ENCODE data around the gene EVL. TPM values are rescaled to one million over a fixed set of nuclear protein-coding genes. Genes with fewer than 3 reads are reported as not detected.
"Not testable (repeated sequence)": the region's sequence is repeated elsewhere in the genome, so short reads cannot be mapped to it uniquely, and the experiment has no call there.

The EVL gene
- total RNA-seq, 1 donor from 2014 or later = 25.2 TPM

DNA sequence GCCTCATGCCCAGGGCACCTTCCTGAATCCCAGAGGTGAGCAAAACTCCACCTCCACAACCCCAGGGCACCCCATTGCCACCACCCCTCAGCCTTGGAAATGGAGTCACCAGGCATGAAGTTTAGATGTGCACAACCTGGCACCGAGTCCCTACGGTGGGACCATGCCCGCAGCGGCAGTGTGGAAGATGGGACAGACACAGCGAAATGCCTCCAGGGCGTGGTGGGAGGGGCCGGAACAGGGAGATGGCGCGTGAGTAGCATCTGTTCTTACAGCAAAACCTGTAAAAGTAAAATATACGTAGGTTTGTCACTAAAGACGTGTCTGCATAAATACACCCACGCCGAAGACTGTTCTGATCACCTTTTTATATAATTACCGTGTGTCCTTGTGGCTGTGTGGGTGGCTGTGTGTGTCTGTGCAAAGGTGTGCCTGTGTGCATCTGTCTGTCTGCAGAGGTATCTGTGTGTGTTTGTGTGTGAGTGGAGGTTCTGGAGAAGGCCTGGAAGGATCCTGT, 111.6 kb downstream of the EVL start:
- no peak for ATAC-seq

DNA sequence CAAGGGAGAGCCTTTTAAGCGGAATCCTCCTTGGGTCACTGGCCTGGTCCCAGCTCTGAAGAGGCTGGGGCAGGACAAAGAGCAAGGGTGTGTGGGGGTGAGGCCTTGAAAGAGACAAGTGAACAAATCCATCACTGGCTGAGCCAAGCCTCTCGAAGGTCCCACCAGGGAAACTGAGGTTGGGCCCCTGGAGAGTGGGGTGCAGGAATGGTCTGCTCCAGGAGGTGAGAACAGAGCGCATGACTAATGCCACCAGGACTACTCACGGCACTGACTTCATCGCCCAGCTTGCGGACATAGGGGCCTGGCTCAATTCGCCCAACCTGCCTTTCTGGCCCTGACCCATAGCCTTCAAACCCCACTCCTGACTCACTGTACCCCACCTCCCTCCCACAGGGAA, 113.5 kb downstream of the EVL start:
- peak; percentile 54 for ATAC-seq

DNA sequence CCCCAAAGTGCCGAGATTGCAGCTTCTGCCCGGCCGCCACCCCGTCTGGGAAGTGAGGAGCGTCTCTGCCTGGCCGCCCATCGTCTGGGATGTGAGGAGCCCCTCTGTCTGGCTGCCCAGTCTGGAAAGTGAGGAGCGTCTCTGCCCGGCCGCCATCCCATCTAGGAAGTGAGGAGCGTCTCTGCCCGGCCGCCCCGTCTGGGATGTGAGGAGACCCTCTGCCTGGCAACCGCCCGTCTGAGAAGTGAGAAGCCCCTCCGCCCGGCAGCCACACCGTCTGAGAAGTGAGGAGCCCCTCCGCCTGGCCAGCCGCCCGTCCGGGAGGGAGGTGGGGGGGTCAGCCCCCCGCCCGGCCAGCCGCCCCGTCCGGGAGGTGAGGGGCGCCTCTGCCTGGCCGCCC, 115.4 kb downstream of the EVL start:
- not testable (repeated sequence) for ATAC-seq

DNA sequence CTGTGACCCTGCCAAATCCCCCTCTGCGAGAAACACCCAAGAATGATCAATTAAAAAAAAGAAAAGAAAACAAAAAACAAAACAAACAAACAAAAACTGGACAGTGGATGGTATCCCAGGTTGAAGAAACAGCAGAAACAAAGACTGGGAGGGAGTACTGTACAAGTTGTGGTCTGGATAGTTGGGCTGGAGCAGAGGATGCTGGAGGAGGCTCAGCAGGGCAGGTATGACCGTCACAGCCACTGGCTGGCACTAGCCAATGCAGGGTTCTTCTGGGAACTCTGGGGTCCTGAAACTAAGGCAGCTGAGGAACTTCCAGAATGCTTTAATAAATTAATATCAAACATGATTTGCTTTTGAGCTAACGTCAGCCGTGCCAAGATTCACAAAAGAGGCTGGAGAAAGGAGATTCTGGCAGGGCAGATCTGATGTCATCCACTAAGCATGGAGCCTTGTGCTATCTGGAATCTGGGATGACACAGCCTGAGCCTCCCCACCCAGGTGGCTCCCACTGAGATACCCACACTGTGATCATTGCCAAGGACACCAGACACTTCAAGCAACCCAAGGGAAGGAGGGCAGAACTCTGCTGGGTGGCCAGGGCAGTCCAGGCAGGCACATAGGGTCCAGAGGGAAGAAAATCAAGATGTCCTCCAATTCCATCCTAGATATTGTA, 116.8 kb downstream of the EVL start:
- ATAC-seq = not testable (repeated sequence)

DNA sequence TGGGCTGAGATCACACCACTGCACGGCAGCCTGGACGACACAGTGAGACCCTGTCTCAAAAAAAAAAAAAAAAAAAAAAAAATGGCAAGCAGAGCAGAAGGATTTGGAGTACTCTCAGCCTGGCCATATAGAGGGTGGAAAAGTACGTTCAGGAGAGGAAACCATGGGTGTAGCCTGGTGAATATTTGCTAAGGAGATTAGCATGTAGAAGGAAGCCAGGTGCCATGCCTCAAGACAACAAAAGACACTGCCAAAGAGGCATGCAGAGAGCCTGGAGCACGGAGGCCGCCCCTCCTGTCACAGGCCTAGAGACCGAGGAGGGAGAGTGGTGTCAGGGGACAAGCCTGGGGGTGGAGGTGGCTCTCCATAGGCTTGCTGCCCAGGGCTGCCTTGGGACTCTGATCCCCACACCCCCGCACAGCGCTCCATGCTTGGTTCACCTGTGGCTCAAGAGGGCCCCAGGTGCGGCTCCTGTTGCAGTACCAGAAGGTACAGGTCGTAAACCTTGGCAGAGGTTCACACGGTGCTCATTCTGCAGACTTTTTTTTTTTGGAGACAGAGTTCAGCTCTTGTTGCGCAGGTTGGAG, 122.1 kb downstream of the EVL start:
- ATAC-seq = peak; percentile 50

DNA sequence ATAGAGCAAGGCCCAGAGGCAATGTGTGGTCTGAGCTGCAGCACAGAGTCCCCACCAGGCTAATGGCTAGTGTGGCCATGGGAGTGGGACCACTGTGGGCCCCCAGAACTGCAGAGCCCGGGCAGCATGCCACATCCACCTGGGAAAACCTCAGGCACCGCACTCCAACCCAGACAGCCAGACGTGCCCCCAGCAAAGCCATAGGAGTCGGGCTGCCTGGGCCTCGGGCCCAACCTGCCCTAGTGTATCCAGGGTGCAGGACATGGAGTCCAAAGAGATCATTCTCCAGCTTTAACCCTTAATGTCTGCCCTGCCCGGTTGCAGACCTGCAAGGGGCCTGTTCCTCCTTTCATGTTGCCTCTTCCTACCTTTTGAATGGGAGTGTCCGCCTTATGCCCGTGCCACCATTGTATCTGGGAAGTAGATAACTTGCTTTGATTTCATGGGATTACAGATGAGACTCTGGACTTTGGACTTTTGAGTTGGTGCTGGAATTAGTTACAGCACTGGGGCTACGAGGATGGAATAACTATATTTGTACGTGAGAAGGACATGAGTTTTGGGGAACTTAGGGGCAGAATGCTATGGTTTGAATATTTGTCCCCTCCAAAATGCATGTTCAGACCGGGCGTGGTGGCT, 123.3 kb downstream of the EVL start:
- no peak for ATAC-seq

DNA sequence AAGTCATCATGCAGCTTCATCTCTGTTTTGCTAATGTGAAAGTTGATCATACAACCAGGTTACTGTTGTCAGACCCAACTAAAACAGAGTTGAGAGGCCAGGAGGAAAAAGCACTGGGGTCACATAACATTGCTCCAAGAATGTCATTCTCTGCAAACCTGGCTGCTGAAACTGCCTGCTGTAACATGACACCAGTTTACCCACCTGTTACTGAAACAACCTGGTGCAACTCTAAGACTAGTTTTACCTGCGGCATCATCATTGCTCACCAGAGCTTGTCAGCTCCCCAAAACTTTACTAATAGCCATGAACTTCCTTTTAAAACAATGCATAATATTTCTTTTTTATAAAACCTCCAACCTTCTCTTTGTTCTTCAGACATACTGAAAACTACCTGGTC, 124.9 kb downstream of the EVL start:
- no peak for ATAC-seq

DNA sequence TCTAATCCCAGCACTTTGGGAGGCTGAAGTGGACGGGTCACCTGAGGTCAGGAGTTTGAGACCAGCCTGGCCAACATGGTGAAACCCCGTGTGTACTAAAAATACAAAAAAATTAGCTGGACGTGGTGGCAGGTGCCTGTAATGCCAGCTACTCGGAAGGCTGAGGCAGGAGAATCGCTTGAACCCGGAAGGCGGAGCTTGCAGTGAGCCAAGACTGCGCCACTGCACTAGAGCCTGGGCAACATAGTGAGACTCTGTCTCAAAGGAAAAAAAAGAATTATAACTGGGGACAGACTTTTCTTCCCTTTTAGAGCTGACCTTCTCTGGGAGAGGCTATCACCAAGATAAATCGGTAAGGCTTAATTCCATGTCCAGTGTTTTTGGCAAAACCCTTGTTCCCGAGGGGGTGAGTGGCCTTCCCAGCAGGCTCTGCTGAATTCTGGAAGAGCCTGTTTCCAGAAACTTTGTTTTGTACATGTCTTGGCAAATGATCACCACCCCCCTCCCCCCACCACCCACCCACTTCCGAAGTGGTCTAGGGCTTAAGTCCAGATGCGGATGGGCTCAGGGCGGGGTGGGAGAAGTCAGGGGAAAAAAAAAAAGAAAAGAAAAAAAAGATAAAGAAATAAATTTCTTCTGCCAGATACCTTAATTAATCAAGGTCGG, 126.5 kb downstream of the EVL start:
- ATAC-seq = no peak

DNA sequence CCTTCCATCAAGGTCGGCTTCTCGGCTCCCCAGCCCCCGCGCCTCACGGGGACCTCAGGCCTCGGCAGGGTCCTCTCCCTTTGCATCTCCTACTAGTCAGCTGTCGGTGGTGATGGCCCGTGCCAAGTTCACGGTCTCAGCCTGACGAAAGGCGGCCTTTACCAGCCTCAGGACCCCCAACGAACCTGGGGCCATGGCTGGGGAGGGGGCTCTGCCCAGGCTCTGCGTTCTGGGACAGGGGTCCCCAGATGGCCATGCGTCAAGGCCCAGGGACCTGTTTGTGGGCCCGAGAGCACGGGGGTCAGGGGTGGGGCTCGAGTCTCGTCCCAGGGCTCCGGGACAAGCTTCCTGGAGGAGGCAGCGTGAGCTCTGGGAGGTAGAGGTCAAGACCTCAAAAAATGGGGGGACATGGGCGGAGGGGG, 127.0 kb downstream of the EVL start:
- ATAC-seq = peak; percentile 0

DNA sequence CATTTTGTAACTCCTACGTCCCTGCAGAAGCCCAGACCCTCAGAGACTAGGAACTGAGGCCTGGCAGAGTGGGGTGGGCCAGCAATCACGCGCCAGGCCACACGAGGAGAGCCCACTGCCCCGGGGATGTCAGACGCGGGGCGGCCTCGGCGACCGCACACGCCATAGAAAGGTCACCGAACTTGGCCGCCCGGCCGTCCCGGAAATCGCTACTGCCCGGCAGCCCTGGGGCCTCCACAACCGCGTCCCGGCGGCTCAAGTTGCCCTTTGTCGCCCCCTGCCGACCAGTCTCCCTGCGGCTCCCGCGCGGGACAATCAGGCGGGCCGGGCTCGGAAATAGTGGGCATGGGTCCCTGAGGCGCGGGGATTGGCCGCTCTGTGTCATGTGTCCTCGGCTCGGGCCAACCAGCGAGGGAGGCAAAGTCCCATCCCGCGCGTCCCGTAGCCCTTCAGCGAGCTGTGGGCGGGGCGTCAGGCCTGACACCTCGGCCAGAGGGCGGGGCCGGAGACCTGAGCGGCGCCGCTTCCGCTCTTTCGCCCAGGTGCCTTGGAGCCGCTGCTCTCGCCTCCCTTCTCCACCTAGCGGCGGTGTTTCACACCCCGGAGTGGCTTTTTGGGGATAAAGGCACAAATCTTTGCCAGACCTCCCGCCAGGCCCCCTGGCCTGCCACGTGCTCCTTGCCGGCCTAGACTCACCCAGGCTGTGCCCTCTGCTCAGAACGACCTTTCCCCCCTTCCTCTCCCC, 127.6 kb downstream of the EVL start:
- peak; percentile 100 for ATAC-seq

Other genes with a start within 250 kb of the EVL start
- 51.5 TPM for gene DEGS2, start 94.2 kb downstream of the EVL start, total RNA-seq
- 44.5 TPM for gene YY1, start 173.7 kb downstream of the EVL start, total RNA-seq
- 15.5 TPM for gene SLC25A29, start 241.0 kb downstream of the EVL start, total RNA-seq

Measured in esophagus mucosa (tissue), 1 donor.